Lower leg skin (tissue), 4 donors: ENCODE measurements around the gene SPON2. TPM values are rescaled to one million over a fixed set of nuclear protein-coding genes. Genes with fewer than 3 reads are reported as not detected.

Experiments
- DNase-seq, 2 donors: peaks; one replicate each; pipeline ENCODE4 v3.0.0-alpha.2; 2019; ENCODE audit warnings: low spot score in 2 of 2
- H3K4me3 ChIP-seq: fragments of 200-600 bp; sonication (generic); 2 replicates; pipeline ENCODE4 v1.5.1; 2017; ENCODE audit warnings: mild to moderate bottlenecking, low read depth; ENCODE audit not compliant: poor library complexity, severe bottlenecking
- POLR2A ChIP-seq, 2 donors: fragments of 450-650 bp; IDR thresholded peaks; one replicate each; pipeline ENCODE4 v1.6.1; 2016 to 2017; ENCODE audit warnings: antibody characterized with exemption in 2 of 2, mild to moderate bottlenecking in 1 of 2, moderate library complexity in 1 of 2
- WGBS, 2 donors: methylation state at CpG; one replicate each; pipeline ENCODE4 v1.1.5; 2018; 5-methylcytosine and 5-hydroxymethylcytosine counted together
- intact Hi-C: fragments of 100-400 bp; cut with DNase I; formaldehyde crosslinking; loops from one replicate; pipeline ENCODE4 v1.15.0; 2023; ENCODE audit warnings: low total_unique reads
- total RNA-seq, 4 donors: library from RNA; depleted of rRNA; stranded (reverse); fragments of >200 nt; gene quantifications; one replicate each; pipeline ENCODE4 v1.1.0, GENCODE V29; 2016
- TF ChIP-seq, protein P1 (sequence below), 3 donors: fragments of 450-650 bp; IDR thresholded peaks; one replicate each; pipeline ENCODE4 v1.5.1; 2016; ENCODE audit warnings: antibody characterized with exemption in 3 of 3, mild to moderate bottlenecking in 3 of 3, moderate library complexity in 2 of 3

The SPON2 gene
- total RNA-seq, 4 donors from 2014 or later = 19.1 to 39.8 (median 32.8) TPM

- intact Hi-C loops = no loop called here
- no peak for DNase-seq
- TF ChIP-seq POLR2A (IDR thresholded peaks at IDR 0.05) = no peak
- TF ChIP-seq, protein P1, sequence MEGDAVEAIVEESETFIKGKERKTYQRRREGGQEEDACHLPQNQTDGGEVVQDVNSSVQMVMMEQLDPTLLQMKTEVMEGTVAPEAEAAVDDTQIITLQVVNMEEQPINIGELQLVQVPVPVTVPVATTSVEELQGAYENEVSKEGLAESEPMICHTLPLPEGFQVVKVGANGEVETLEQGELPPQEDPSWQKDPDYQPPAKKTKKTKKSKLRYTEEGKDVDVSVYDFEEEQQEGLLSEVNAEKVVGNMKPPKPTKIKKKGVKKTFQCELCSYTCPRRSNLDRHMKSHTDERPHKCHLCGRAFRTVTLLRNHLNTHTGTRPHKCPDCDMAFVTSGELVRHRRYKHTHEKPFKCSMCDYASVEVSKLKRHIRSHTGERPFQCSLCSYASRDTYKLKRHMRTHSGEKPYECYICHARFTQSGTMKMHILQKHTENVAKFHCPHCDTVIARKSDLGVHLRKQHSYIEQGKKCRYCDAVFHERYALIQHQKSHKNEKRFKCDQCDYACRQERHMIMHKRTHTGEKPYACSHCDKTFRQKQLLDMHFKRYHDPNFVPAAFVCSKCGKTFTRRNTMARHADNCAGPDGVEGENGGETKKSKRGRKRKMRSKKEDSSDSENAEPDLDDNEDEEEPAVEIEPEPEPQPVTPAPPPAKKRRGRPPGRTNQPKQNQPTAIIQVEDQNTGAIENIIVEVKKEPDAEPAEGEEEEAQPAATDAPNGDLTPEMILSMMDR (IDR thresholded peaks at IDR 0.05) = no peak
- H3K4me3 ChIP-seq = no peak overlapping the region
- 94 to 96% methylated on average over 22 to 27 of the region's 27 CpGs for WGBS, 2 donors
Measured at GRCh38 chr4:1217366-1217765, 45.0 kb upstream of the SPON2 start.

- no peak for DNase-seq
- intact Hi-C loops = no loop called here
- WGBS, 2 donors = 64 to 74% methylated on average over 20 to 21 of the region's 21 CpGs
- TF ChIP-seq, protein P1 (IDR thresholded peaks at IDR 0.05) = no peak
- TF ChIP-seq POLR2A (IDR thresholded peaks at IDR 0.05) = no peak
- no peak overlapping the region for H3K4me3 ChIP-seq
Measured at GRCh38 chr4:1216869-1217294, 44.5 kb upstream of the SPON2 start.

- intact Hi-C loops = no loop called here
- H3K4me3 ChIP-seq = no peak overlapping the region
- WGBS, 2 donors = 94% methylated on average over 32 to 34 of the region's 34 CpGs
- TF ChIP-seq, protein P1 (IDR thresholded peaks at IDR 0.05) = no peak
- no peak for TF ChIP-seq POLR2A (IDR thresholded peaks at IDR 0.05)
- DNase-seq = no peak
Measured at GRCh38 chr4:1216076-1216614, 43.8 kb upstream of the SPON2 start.

DNA sequence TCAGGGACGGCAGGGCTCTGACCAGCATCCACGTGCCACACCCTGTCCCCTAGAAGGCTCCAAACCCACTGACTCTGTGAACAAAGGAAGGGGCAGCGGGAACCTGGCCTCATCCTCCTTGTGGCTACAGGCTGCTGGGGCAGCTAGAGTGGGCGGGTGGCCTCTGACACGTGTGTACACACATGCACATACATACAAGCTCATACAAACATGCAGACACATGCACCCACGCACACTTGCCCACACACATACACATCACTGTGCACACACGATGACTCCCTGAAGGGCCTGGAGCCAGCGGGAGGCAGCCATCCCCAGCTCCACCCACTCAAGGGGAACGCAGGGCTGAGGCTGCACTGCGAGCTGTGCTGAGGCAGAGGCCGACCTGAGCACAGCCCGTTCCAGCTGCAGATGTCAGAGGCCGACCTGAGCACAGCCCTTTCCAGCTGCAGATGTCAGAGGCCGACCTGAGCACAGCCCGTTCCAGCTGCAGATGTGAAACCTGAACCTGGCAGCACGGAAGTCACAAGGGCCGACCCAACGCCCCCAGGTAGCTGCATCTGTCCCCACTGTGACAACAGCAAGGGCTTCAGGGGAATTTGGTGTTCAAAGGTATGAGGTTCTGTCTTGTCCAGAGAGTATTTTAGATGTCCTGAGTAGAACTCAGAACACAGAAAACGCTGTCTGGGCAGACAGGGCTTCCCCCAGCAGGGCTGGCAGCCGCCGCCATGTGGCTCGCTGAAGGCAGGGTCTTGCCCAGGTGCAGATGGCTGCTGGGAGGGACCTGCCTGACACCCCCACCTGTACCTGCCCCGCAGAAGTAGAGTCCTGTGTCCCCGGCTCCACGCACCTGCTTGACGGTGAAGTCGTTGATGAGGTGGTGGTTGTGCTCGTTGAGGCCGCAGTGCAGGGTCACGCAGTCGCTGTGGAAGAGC, 43.0 kb upstream of the SPON2 start:
- intact Hi-C loops = no loop called here
- DNase-seq = no peak

GRCh38 chr4:1214101-1215095, 42.0 kb upstream of the SPON2 start:
- 74 to 77% methylated on average over 31 to 37 of the region's 48 CpGs for WGBS, 2 donors
- DNase-seq = no peak
- intact Hi-C loops = no loop called here

More for the DNA sequence above, 43.0 kb upstream of the SPON2 start:
- TF ChIP-seq POLR2A (IDR thresholded peaks at IDR 0.05) = no peak
- TF ChIP-seq, protein P1 (IDR thresholded peaks at IDR 0.05) = no peak
- no peak overlapping the region for H3K4me3 ChIP-seq
- WGBS, 2 donors = 55 to 71% methylated on average over 28 to 30 of the region's 31 CpGs

More at GRCh38 chr4:1214101-1215095, 42.0 kb upstream of the SPON2 start:
- TF ChIP-seq POLR2A (IDR thresholded peaks at IDR 0.05) = no peak
- no peak overlapping the region for H3K4me3 ChIP-seq
